ENCODE data around the gene TXNL4A.

Gene TXNL4A

DNA sequence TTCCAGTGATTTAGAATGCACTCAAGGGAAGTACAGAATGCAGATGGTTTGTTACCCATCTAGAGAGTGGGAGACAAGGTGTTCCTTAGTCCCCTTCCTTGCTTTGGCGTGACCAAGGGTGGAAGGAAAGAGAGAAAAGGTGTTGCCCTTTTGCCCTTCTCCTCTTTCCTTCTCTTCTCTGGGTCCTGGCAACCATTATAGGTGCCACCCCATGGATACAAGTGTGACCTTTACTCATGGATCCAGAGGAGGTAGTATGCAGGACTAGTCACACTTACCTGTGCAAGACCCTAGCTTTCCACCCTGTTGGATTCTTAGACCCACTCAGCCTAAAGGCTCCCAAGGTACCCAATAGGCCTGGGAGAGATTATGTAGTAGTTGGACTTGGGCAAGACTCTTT lies 34.2 kb upstream of the TXNL4A start (continued):
- TF ChIP-seq, protein P1, sequence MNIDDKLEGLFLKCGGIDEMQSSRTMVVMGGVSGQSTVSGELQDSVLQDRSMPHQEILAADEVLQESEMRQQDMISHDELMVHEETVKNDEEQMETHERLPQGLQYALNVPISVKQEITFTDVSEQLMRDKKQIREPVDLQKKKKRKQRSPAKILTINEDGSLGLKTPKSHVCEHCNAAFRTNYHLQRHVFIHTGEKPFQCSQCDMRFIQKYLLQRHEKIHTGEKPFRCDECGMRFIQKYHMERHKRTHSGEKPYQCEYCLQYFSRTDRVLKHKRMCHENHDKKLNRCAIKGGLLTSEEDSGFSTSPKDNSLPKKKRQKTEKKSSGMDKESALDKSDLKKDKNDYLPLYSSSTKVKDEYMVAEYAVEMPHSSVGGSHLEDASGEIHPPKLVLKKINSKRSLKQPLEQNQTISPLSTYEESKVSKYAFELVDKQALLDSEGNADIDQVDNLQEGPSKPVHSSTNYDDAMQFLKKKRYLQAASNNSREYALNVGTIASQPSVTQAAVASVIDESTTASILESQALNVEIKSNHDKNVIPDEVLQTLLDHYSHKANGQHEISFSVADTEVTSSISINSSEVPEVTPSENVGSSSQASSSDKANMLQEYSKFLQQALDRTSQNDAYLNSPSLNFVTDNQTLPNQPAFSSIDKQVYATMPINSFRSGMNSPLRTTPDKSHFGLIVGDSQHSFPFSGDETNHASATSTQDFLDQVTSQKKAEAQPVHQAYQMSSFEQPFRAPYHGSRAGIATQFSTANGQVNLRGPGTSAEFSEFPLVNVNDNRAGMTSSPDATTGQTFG (tag by site-specific recombination; IDR thresholded peaks at IDR 0.05; ENCODE audit: borderline replicate concordance) = no peak
- TF ChIP-seq ZFP3 (tag by site-specific recombination; IDR thresholded peaks at IDR 0.05; ENCODE audit: low read depth) = no peak
- peak; percentile 63; the same call in 1 of the 2 replicates for TF ChIP-seq ZNF184 (tag by site-specific recombination; IDR thresholded peaks at IDR 0.05)
- TF ChIP-seq KLF1 (tag by site-specific recombination; IDR thresholded peaks at IDR 0.05) = no peak
- no peak for TF ChIP-seq FEZF1 (tag by site-specific recombination; IDR thresholded peaks at IDR 0.05)
- TF ChIP-seq, protein P2, sequence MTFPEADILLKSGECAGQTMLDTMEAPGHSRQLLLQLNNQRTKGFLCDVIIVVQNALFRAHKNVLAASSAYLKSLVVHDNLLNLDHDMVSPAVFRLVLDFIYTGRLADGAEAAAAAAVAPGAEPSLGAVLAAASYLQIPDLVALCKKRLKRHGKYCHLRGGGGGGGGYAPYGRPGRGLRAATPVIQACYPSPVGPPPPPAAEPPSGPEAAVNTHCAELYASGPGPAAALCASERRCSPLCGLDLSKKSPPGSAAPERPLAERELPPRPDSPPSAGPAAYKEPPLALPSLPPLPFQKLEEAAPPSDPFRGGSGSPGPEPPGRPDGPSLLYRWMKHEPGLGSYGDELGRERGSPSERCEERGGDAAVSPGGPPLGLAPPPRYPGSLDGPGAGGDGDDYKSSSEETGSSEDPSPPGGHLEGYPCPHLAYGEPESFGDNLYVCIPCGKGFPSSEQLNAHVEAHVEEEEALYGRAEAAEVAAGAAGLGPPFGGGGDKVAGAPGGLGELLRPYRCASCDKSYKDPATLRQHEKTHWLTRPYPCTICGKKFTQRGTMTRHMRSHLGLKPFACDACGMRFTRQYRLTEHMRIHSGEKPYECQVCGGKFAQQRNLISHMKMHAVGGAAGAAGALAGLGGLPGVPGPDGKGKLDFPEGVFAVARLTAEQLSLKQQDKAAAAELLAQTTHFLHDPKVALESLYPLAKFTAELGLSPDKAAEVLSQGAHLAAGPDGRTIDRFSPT (tag by site-specific recombination; IDR thresholded peaks at IDR 0.05) = no peak
- no peak for TF ChIP-seq HOXA7 (CRISPR knock-in tag; IDR thresholded peaks at IDR 0.05; ENCODE audit: borderline replicate concordance)
- no peak for TF ChIP-seq ZNF214 (tag by site-specific recombination; IDR thresholded peaks at IDR 0.05; ENCODE audit: borderline replicate concordance)
- TF ChIP-seq, protein P3, sequence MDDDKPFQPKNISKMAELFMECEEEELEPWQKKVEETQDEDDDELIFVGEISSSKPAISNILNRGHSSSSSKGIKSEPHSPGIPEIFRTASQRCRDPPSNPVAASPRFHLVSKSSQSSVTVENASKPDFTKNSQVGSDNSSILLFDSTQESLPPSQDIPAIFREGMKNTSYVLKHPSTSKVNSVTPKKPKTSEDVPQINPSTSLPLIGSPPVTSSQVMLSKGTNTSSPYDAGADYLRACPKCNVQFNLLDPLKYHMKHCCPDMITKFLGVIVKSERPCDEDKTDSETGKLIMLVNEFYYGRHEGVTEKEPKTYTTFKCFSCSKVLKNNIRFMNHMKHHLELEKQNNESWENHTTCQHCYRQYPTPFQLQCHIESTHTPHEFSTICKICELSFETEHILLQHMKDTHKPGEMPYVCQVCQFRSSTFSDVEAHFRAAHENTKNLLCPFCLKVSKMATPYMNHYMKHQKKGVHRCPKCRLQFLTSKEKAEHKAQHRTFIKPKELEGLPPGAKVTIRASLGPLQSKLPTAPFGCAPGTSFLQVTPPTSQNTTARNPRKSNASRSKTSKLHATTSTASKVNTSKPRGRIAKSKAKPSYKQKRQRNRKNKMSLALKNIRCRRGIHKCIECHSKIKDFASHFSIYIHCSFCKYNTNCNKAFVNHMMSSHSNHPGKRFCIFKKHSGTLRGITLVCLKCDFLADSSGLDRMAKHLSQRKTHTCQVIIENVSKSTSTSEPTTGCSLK (tag by site-specific recombination; IDR thresholded peaks at IDR 0.05) = peak; percentile 98
- TF ChIP-seq SETDB1 (IDR thresholded peaks at IDR 0.05; ENCODE audit: insufficient read length, low read length) = peak; percentile 99
- TF ChIP-seq ZNF558 (tag by site-specific recombination; IDR thresholded peaks at IDR 0.05) = peak; percentile 88
- TF ChIP-seq, protein P4, sequence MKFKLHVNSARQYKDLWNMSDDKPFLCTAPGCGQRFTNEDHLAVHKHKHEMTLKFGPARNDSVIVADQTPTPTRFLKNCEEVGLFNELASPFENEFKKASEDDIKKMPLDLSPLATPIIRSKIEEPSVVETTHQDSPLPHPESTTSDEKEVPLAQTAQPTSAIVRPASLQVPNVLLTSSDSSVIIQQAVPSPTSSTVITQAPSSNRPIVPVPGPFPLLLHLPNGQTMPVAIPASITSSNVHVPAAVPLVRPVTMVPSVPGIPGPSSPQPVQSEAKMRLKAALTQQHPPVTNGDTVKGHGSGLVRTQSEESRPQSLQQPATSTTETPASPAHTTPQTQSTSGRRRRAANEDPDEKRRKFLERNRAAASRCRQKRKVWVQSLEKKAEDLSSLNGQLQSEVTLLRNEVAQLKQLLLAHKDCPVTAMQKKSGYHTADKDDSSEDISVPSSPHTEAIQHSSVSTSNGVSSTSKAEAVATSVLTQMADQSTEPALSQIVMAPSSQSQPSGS (tag by site-specific recombination; IDR thresholded peaks at IDR 0.05; ENCODE audit: low read depth) = no peak
- no peak for TF ChIP-seq TCF7L2 (IDR thresholded peaks at IDR 0.05; ENCODE audit: borderline replicate concordance, low read depth, low read length)
- no peak for TF ChIP-seq ZNF221 (tag by site-specific recombination; IDR thresholded peaks at IDR 0.05; ENCODE audit: borderline replicate concordance)
- TF ChIP-seq ZNF426 (tag by site-specific recombination; IDR thresholded peaks at IDR 0.05) = no peak
- TF ChIP-seq, protein P5, sequence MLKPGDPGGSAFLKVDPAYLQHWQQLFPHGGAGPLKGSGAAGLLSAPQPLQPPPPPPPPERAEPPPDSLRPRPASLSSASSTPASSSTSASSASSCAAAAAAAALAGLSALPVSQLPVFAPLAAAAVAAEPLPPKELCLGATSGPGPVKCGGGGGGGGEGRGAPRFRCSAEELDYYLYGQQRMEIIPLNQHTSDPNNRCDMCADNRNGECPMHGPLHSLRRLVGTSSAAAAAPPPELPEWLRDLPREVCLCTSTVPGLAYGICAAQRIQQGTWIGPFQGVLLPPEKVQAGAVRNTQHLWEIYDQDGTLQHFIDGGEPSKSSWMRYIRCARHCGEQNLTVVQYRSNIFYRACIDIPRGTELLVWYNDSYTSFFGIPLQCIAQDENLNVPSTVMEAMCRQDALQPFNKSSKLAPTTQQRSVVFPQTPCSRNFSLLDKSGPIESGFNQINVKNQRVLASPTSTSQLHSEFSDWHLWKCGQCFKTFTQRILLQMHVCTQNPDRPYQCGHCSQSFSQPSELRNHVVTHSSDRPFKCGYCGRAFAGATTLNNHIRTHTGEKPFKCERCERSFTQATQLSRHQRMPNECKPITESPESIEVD (tag by site-specific recombination; IDR thresholded peaks at IDR 0.05) = no peak
- no peak for TF ChIP-seq ZNF776 (tag by site-specific recombination; IDR thresholded peaks at IDR 0.05; ENCODE audit: borderline replicate concordance)
- TF ChIP-seq ZNF704 (tag by site-specific recombination; IDR thresholded peaks at IDR 0.05) = no peak
- TF ChIP-seq, protein P6, sequence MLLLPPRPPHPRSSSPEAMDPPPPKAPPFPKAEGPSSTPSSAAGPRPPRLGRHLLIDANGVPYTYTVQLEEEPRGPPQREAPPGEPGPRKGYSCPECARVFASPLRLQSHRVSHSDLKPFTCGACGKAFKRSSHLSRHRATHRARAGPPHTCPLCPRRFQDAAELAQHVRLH (tag by site-specific recombination; IDR thresholded peaks at IDR 0.05) = 0 out of 2 replicates have a peak, but pooled peaks have one; percentile 51
- no peak for TF ChIP-seq ZNF530 (tag by site-specific recombination; IDR thresholded peaks at IDR 0.05; ENCODE audit: low read depth)
- TF ChIP-seq, protein P7, sequence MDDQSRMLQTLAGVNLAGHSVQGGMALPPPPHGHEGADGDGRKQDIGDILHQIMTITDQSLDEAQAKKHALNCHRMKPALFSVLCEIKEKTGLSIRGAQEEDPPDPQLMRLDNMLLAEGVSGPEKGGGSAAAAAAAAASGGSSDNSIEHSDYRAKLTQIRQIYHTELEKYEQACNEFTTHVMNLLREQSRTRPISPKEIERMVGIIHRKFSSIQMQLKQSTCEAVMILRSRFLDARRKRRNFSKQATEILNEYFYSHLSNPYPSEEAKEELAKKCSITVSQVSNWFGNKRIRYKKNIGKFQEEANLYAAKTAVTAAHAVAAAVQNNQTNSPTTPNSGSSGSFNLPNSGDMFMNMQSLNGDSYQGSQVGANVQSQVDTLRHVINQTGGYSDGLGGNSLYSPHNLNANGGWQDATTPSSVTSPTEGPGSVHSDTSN (CRISPR knock-in tag; IDR thresholded peaks at IDR 0.05) = no peak
- TF ChIP-seq KLF7 (tag by site-specific recombination; IDR thresholded peaks at IDR 0.05; ENCODE audit: borderline replicate concordance) = 0 out of 2 replicates have a peak, but pooled peaks have one; percentile 20
- TF ChIP-seq ZNF555 (tag by site-specific recombination; conservative IDR thresholded peaks at IDR 0.05) = no peak; the same call in 1 of the 2 replicates
- TF ChIP-seq REPIN1 (tag by site-specific recombination; IDR thresholded peaks at IDR 0.05; ENCODE audit: low read depth) = no peak
- TF ChIP-seq MEIS1 (CRISPR knock-in tag; IDR thresholded peaks at IDR 0.05; ENCODE audit: borderline replicate concordance) = no peak
- TF ChIP-seq HOXC10 (CRISPR knock-in tag; IDR thresholded peaks at IDR 0.05) = no peak
- no peak for TF ChIP-seq SP2 (tag by site-specific recombination; IDR thresholded peaks at IDR 0.05)

Measured in HEK293 (cell line).